Osteocyte (in vitro differentiated cells): Measurements from ENCODE around the gene TSPAN10. TPM values are rescaled to one million over a fixed set of nuclear protein-coding genes. Genes with fewer than 3 reads are reported as not detected.
"Not testable (repeated sequence)": the region's sequence is repeated elsewhere in the genome, so short reads cannot be mapped to it uniquely, and the experiment has no call there.

Source experiments
- DNase-seq: peaks from one replicate; pipeline ENCODE4 v3.0.0; 2021; ENCODE audit warnings: mixed read lengths; ENCODE audit not compliant: unreplicated experiment; ENCODE audit errors: extremely low spot score
- H3K27ac Mint-ChIP-seq: one replicate; pipeline ENCODE4 v1.8.0; 2021; ENCODE audit warnings: mild to moderate bottlenecking, mixed read lengths; ENCODE audit not compliant: unreplicated experiment
- H3K27me3 Mint-ChIP-seq: one replicate; pipeline ENCODE4 v1.8.0; 2021; ENCODE audit warnings: mixed read lengths; ENCODE audit not compliant: unreplicated experiment
- H3K36me3 Mint-ChIP-seq: one replicate; pipeline ENCODE4 v1.8.0; 2021; ENCODE audit warnings: mixed read lengths; ENCODE audit not compliant: unreplicated experiment
- H3K4me1 Mint-ChIP-seq: one replicate; pipeline ENCODE4 v1.8.0; 2021; ENCODE audit warnings: mixed read lengths; ENCODE audit not compliant: unreplicated experiment
- H3K4me3 Mint-ChIP-seq: one replicate; pipeline ENCODE4 v1.8.0; 2021; ENCODE audit warnings: mild to moderate bottlenecking, moderate library complexity, mixed read lengths; ENCODE audit not compliant: unreplicated experiment
- H3K9me3 Mint-ChIP-seq: one replicate; pipeline ENCODE4 v1.8.0; 2021; ENCODE audit warnings: mixed read lengths; ENCODE audit not compliant: unreplicated experiment
- total RNA-seq: library from RNA; stranded (reverse); gene quantifications from 2 replicates; pipeline ENCODE4 v1.2.1, GENCODE V29; 2021
- TF ChIP-seq, protein P1 (sequence below): fragments of 200-600 bp; sonication (generic); IDR thresholded peaks from 2 replicates; pipeline ENCODE4 v1.5.0; 2021; ENCODE audit warnings: antibody characterized with exemption, mild to moderate bottlenecking, moderate library complexity

Gene TSPAN10
- total RNA-seq, 1 donor from 2014 or later: 1.6 TPM

DNA sequence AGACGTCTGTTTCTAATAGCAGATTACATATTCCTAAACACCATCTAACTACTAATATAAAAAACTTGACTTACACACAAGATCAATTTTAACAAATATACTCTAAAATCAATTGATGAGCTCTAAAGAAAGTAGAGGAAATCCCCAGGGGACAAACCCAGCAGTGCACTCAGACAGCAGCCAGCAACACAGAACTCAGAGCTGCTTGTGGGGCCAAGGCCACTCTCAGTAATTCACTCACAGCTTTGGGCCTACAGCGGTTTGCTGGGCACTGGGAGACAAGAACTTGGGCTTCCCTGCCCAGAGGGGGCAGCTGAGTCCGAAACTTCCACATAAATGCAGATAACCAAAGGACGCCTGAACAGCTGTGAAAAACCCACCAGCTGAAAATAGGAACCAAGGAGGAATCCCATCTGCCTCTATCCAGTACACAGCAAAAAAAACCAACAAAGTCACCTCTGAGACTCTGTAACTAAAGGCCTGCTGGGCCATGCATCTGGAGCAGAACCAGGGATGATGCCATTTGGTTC is 21.5 kb upstream of the TSPAN10 start:
- no peak overlapping the region for H3K27ac Mint-ChIP-seq
- no peak for DNase-seq
- peaks cover 12% of the 10 kb centered on the region for H3K4me1 Mint-ChIP-seq
- H3K36me3 Mint-ChIP-seq: peaks cover 36% of the 10 kb centered on the region
- TF ChIP-seq, protein P1, sequence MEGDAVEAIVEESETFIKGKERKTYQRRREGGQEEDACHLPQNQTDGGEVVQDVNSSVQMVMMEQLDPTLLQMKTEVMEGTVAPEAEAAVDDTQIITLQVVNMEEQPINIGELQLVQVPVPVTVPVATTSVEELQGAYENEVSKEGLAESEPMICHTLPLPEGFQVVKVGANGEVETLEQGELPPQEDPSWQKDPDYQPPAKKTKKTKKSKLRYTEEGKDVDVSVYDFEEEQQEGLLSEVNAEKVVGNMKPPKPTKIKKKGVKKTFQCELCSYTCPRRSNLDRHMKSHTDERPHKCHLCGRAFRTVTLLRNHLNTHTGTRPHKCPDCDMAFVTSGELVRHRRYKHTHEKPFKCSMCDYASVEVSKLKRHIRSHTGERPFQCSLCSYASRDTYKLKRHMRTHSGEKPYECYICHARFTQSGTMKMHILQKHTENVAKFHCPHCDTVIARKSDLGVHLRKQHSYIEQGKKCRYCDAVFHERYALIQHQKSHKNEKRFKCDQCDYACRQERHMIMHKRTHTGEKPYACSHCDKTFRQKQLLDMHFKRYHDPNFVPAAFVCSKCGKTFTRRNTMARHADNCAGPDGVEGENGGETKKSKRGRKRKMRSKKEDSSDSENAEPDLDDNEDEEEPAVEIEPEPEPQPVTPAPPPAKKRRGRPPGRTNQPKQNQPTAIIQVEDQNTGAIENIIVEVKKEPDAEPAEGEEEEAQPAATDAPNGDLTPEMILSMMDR: no peak
- H3K9me3 Mint-ChIP-seq: no peaks in the 10 kb centered on the region
- H3K4me3 Mint-ChIP-seq: no peak overlapping the region
- H3K27me3 Mint-ChIP-seq: no peaks in the 10 kb centered on the region

DNA sequence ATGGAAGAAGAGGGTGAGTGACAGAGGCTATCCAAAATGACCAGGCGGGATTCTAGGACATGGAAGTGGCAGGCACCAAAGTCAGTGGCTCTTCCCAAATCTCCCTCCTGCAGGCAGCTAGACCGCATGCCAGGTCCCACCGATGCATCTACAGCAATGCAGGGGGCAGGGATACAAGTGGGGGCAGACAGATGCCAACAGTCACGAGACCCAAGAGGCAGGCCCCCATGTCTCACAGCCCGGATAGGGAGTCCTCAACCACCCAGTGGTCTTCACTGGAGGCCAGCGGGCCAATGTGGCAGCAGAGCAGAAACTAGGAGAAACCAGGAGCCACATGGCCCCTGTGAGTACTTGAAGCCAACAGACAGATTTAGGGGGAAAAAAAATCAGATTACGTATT is 20.1 kb upstream of the TSPAN10 start:
- DNase-seq: no peak
- H3K4me3 Mint-ChIP-seq: no peak overlapping the region
- no peak overlapping the region for H3K27ac Mint-ChIP-seq
- H3K9me3 Mint-ChIP-seq: no peaks in the 10 kb centered on the region
- peaks cover 12% of the 10 kb centered on the region for H3K4me1 Mint-ChIP-seq
- peaks cover 49% of the 10 kb centered on the region for H3K36me3 Mint-ChIP-seq
- TF ChIP-seq, protein P1: no peak
- no peaks in the 10 kb centered on the region for H3K27me3 Mint-ChIP-seq

DNA sequence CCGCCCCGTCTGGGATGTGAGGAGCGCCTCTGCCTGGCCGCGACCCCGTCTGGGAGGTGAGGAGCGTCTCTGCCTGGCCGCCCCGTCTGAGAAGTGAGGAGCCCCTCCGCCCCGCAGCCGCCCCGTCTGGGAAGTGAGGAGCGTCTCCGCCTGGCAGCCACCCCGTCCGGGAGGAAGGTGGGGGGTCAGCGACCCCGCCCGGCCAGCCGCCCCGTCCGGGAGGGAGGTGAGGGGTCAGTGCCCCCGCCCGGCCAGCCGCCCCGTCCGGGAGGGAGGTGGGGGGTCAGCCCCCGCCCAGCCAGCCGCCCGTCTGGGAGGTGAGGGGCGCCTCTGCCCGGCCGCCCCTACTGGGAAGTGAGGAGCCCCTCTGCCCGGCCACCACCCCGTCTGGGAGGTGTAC is 18.7 kb upstream of the TSPAN10 start:
- not testable (repeated sequence) for H3K4me3 Mint-ChIP-seq, H3K27ac Mint-ChIP-seq, H3K9me3 Mint-ChIP-seq, H3K27me3 Mint-ChIP-seq, DNase-seq
- Mint-ChIP-seq H3K36me3 (peaks cover 40% of the 10 kb centered on the region), H3K4me1 (peaks cover 12% of the 10 kb centered on the region)

DNA sequence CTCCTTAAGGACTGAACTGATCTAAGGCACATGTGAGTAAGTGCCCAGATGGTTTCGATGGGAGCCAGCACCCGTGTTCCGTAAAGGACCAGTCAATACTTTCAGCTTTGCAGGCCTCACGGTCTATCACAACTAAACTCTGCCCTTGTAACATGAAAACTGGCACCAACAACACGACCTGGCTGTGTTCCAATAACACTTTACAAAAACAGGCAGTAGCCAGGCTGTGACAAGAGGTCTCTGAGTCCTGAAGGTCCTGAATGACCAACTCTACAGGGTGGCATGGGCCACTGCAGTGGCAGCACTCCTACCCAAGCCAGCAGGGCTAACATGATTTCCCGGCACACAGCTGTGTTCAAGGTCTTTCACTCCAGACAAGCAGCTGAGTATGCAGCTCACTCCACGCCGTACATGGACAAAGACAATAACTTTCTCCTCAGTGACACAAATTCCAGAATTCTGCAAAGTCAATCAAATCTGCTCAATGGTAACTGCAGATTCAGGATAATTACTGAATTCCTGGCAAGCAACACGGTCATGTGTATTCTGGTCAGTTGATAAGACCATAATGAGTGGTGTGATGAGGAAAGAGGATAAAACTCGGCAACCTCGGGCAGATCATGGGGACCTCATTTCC is 15.4 kb upstream of the TSPAN10 start:
- H3K9me3 Mint-ChIP-seq: no peaks in the 10 kb centered on the region

DNA sequence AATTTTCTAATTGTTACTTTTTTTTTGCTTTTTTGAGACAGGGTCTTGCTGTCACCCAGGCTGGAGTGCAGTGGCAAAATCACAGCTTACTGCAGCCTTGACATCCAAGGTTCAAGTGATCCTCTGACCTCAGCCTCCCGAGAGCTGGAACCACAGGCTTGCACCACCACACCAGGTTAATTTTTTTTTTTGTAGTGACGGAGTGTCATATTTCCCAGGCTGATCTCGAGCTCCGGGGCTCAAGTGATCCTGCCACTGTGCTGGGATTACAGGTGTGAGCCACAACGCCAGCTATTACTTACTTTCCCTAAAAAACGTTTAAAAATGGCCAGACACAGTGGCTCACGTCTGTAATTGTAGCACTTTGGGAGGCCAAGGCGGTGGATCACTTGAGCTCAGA is 6.7 kb upstream of the TSPAN10 start:
- Mint-ChIP-seq H3K27ac (no peak overlapping the region), H3K4me1 (peaks cover 8% of the 10 kb centered on the region), H3K36me3 (peaks cover 33% of the 10 kb centered on the region), H3K27me3 (no peaks in the 10 kb centered on the region), H3K4me3 (no peak overlapping the region), H3K9me3 (no peaks in the 10 kb centered on the region)
- no peak for DNase-seq
- TF ChIP-seq, protein P1: no peak

More for the DNA sequence above, 15.4 kb upstream of the TSPAN10 start:
- TF ChIP-seq, protein P1: no peak
- no peaks in the 10 kb centered on the region for H3K4me1 Mint-ChIP-seq
- H3K36me3 Mint-ChIP-seq: peaks cover 53% of the 10 kb centered on the region
- H3K27me3 Mint-ChIP-seq: no peaks in the 10 kb centered on the region
- DNase-seq: no peak
- no peak overlapping the region for H3K27ac Mint-ChIP-seq
- H3K4me3 Mint-ChIP-seq: no peak overlapping the region
